Hepatocyte (in vitro differentiated cells): ENCODE measurements around the gene HLA-DMA. TPM values are rescaled to one million over a fixed set of nuclear protein-coding genes. Genes with fewer than 3 reads are reported as not detected.

Experiments
- DNase-seq: peaks from one replicate; pipeline ENCODE4 v3.0.0-alpha.2; 2016; ENCODE audit warnings: low spot score
- H2AFZ ChIP-seq: fragments of 200-600 bp; sonication (generic); 2 replicates; pipeline ENCODE4 v1.6.0; 2016; ENCODE audit warnings: antibody characterized with exemption, mild to moderate bottlenecking
- H3K27ac ChIP-seq: fragments of 200-600 bp; sonication (generic); 2 replicates; pipeline ENCODE4 v1.5.1; 2016; ENCODE audit warnings: mild to moderate bottlenecking
- H3K27me3 ChIP-seq: fragments of 200-600 bp; sonication (generic); 2 replicates; pipeline ENCODE4 v1.6.1; 2016
- H3K36me3 ChIP-seq: fragments of 200-600 bp; sonication (generic); replicated peaks from 2 replicates; pipeline ENCODE4 v1.5.1; 2016; ENCODE audit warnings: low read depth; ENCODE audit not compliant: insufficient read depth
- H3K4me1 ChIP-seq: fragments of 200-600 bp; sonication (generic); 2 replicates; pipeline ENCODE4 v1.5.1; 2016; ENCODE audit warnings: mild to moderate bottlenecking, moderate library complexity; ENCODE audit not compliant: insufficient read depth
- H3K4me2 ChIP-seq: fragments of 200-600 bp; sonication (generic); 2 replicates; pipeline ENCODE4 v1.6.0; 2016
- H3K4me3 ChIP-seq: fragments of 200-600 bp; sonication (generic); 2 replicates; pipeline ENCODE4 v1.5.1; 2016; ENCODE audit warnings: mild to moderate bottlenecking
- H3K79me2 ChIP-seq: fragments of 200-600 bp; sonication (generic); 2 replicates; pipeline ENCODE4 v1.6.0; 2017; ENCODE audit warnings: mild to moderate bottlenecking
- H3K9me2 ChIP-seq: fragments of 200-600 bp; sonication (generic); replicated peaks from 2 replicates; pipeline ENCODE4 v1.6.0; 2017; ENCODE audit warnings: mild to moderate bottlenecking; ENCODE audit not compliant: insufficient read depth
- H3K9me3 ChIP-seq: fragments of 200-600 bp; sonication (generic); 2 replicates; pipeline ENCODE4 v1.5.1; 2016; ENCODE audit warnings: low read depth, mild to moderate bottlenecking
- H4K20me1 ChIP-seq: fragments of 200-600 bp; sonication (generic); 2 replicates; pipeline ENCODE4 v1.6.0; 2016; ENCODE audit warnings: mild to moderate bottlenecking; ENCODE audit not compliant: insufficient read depth, poor library complexity, severe bottlenecking
- EZH2 ChIP-seq: fragments of 200-600 bp; sonication (generic); IDR thresholded peaks from 2 replicates; pipeline ENCODE4 v1.6.1; 2016; ENCODE audit warnings: antibody characterized with exemption, mild to moderate bottlenecking, borderline replicate concordance
- EZH2phosphoT487 ChIP-seq: fragments of 200-600 bp; sonication (generic); IDR thresholded peaks from one replicate; pipeline ENCODE4 v1.6.1; 2018; ENCODE audit warnings: antibody characterized with exemption, mild to moderate bottlenecking, low read depth, moderate library complexity; ENCODE audit not compliant: unreplicated experiment, severe bottlenecking
- WGBS: methylation state at CpG from one replicate; pipeline ENCODE4 v1.1.6; 2016; ENCODE audit warnings: low lambda C conversion rate; ENCODE audit errors: missing lambda C conversion rate; 5-methylcytosine and 5-hydroxymethylcytosine counted together
- polyA plus RNA-seq: library from polyadenylated mRNA; unstranded; fragments of >200 nt; fragmentation: Nextera tagmentation; extraction: Ambion mirVana; gene quantifications from 2 replicates; pipeline ENCODE4 v1.2.1, GENCODE V29; 2016
- total RNA-seq: library from RNA; depleted of rRNA; stranded (reverse); fragments of >200 nt; gene quantifications from 2 replicates; pipeline ENCODE4 v1.2.3, GENCODE V29; 2014
- TF ChIP-seq, protein P1 (sequence below): fragments of 200-600 bp; sonication (generic); IDR thresholded peaks from 2 replicates; pipeline ENCODE4 v1.5.1; 2016; ENCODE audit warnings: antibody characterized with exemption, mild to moderate bottlenecking; ENCODE audit not compliant: poor library complexity

HLA-DMA gene
- total and polyA plus RNA-seq, 2 experiments from 2014 or later = 4.7 to 9.5 TPM

DNA sequence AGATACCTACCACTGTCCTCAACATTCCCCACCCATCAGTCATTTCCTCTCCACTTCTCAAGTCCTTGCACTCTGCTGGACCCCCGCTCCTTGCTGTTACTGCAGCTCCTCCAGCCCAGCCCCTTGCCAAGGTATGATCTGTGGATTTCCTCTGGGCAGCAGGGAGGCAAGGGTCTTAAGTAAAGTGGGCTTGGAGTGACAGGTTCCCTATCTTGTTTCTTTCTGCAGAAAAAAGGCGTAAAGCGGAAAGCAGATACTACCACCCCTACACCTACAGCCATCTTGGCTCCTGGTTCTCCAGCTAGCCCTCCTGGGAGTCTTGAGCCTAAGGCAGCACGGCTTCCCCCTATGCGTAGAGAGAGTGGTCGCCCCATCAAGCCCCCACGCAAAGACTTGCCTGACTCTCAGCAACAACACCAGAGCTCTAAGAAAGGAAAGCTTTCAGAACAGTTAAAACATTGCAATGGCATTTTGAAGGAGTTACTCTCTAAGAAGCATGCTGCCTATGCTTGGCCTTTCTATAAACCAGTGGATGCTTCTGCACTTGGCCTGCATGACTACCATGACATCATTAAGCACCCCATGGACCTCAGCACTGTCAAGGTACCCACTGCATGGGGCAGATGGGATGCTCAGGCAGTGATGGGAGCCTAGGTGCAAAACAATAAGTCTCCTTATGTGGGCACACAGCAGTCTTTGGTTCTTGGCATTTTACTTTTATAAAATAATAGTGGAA is 23.6 kb upstream of the HLA-DMA start:
- no peak for DNase-seq
- Histone ChIP-seq H2AFZ (no peak overlapping the region), H3K27ac (no peak overlapping the region), H3K4me2 (peak overlapping the region; percentile 92), H3K4me1 (peaks cover 41% of the 10 kb centered on the region), H3K9me2 (no peaks in the 10 kb centered on the region), H3K4me3 (no peak overlapping the region), H3K27me3 (no peaks in the 10 kb centered on the region), H3K36me3 (peaks cover 11% of the 10 kb centered on the region), H3K79me2 (peaks cover 84% of the 10 kb centered on the region), H3K9me3 (no peaks in the 10 kb centered on the region), H4K20me1 (peaks cover 92% of the 10 kb centered on the region)
- TF ChIP-seq, protein P1, sequence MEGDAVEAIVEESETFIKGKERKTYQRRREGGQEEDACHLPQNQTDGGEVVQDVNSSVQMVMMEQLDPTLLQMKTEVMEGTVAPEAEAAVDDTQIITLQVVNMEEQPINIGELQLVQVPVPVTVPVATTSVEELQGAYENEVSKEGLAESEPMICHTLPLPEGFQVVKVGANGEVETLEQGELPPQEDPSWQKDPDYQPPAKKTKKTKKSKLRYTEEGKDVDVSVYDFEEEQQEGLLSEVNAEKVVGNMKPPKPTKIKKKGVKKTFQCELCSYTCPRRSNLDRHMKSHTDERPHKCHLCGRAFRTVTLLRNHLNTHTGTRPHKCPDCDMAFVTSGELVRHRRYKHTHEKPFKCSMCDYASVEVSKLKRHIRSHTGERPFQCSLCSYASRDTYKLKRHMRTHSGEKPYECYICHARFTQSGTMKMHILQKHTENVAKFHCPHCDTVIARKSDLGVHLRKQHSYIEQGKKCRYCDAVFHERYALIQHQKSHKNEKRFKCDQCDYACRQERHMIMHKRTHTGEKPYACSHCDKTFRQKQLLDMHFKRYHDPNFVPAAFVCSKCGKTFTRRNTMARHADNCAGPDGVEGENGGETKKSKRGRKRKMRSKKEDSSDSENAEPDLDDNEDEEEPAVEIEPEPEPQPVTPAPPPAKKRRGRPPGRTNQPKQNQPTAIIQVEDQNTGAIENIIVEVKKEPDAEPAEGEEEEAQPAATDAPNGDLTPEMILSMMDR = no peak
- TF ChIP-seq EZH2 (no peak), EZH2phosphoT487 (no peak)
- WGBS = 90% methylated on average over 7 of the region's 7 CpGs

DNA sequence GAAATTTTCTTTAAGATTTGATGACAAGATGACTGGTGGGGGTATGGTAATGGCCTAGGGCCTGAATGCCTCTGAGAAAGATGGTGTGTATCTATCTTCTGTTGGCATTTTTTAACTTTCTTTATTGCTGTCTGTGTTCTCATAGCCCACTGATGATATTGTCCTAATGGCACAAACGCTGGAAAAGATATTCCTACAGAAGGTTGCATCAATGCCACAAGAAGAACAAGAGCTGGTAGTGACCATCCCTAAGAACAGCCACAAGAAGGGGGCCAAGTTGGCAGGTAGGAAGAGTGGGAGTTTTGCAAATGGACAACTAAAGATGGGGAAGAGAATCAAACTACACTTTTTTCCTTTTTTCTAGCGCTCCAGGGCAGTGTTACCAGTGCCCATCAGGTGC is 23.0 kb upstream of the HLA-DMA start:
- peak overlapping the region; percentile 92 for H3K4me2 ChIP-seq
- H4K20me1 ChIP-seq = peaks cover 86% of the 10 kb centered on the region
- no peak overlapping the region for H3K27ac ChIP-seq
- peaks cover 34% of the 10 kb centered on the region for H3K4me1 ChIP-seq
- H3K79me2 ChIP-seq = peaks cover 87% of the 10 kb centered on the region
- H3K36me3 ChIP-seq = peaks cover 11% of the 10 kb centered on the region
- no peaks in the 10 kb centered on the region for H3K9me3 ChIP-seq
- H3K9me2 ChIP-seq = no peaks in the 10 kb centered on the region
- H3K4me3 ChIP-seq = no peak overlapping the region
- H2AFZ ChIP-seq = no peak overlapping the region
- TF ChIP-seq, protein P1 = no peak
- DNase-seq = no peak
- H3K27me3 ChIP-seq = no peaks in the 10 kb centered on the region
- 80% methylated on average over 2 of the region's 2 CpGs for WGBS

DNA sequence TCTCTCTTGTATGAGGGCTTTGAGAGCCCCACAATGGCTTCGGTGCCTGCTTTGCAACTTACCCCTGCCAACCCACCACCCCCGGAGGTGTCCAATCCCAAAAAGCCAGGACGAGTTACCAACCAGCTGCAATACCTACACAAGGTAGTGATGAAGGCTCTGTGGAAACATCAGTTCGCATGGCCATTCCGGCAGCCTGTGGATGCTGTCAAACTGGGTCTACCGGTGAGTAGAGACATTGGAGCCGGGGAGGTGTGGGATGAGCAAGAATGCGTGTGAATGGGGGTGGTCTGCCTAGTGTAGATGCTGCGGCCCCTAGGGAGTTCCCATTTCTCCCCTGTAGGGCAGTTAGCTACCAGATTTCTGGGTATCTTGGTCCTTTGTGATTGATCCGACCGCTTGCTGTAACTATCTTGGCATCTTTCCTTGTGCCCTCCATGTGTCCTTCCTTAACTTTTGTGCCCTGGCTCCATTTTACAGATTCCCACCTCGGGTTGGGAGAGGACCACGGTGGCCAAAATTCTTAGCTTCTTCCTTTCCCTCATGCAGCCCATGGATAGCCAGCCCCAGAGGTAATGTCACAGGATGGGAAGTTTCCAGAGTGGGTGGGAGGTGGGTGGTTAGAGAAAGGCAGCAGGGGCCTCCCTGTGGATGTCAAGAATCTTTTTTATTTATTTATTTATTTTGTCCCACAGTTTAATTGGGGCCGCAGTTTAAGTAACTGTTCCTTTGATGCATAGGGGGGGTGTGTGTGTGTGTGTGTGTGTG is 21.8 kb upstream of the HLA-DMA start:
- WGBS = 12% methylated on average over 14 of the region's 14 CpGs
- Histone ChIP-seq H3K36me3 (peaks cover 5% of the 10 kb centered on the region), H2AFZ (no peak overlapping the region), H3K4me2 (peak overlapping the region; percentile 92), H3K4me1 (peaks cover 32% of the 10 kb centered on the region), H3K27ac (no peak overlapping the region), H3K4me3 (peak overlapping the region; percentile 44), H3K79me2 (peaks cover 85% of the 10 kb centered on the region), H4K20me1 (peaks cover 75% of the 10 kb centered on the region), H3K27me3 (no peaks in the 10 kb centered on the region), H3K9me2 (no peaks in the 10 kb centered on the region), H3K9me3 (no peaks in the 10 kb centered on the region)
- TF ChIP-seq EZH2 (no peak), EZH2phosphoT487 (no peak)
- TF ChIP-seq, protein P1 = no peak
- DNase-seq = no peak
